NCI-H187 treated with DMSO at 0.1 percent for 48 hours (cell line): ENCODE results near the gene INPP5K.
A peak's percentile ranks its signal among the peaks of the same experiment; 100 is the strongest.
"Not testable (repeated sequence)": the region's sequence is repeated elsewhere in the genome, so short reads cannot be mapped to it uniquely, and the experiment has no call there.

Experiments used
- DNase-seq: peaks from one replicate; lab custom pipeline; 2025; lab: John Stamatoyannopoulos, UW

The INPP5K gene

DNA sequence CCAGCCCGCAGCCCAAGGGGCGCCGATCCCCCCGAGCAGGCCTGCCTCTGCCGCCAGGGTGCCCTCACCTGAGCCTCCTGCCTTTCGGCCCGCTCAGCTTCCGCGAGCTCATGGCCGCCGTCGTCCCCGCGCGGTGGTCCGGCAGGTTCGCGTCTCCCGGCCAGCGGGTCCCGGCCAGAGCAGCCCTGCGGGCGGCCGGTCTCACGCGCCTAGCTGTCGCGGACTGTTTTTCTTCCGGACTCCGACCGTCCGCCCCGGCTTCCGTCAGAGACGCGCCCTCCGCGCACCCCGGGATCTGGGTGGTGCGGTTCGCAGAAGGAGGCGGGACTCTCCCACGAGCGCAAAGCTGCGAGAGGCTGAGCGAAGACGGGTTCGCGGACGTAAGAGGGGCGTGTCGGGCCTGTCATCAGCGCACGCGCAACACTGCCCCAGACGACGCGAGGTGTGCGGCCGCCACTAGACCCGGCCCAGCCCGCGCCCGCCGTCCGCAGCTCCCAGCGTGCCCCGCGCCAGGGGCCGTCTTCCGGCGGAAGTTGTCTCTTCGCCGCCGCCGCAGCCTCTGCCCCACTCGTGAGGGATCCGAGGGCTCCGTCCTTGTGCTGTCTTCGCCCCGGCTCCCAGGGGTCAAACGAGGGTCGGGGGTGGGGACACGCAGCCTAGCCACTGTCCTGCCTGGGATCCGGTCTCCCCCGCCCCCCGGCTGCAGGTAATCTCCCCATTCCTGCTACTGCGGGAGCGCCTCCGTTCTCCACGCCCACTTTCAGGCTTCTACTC, at the start of gene INPP5K:
Gene INPP5K (minus strand): TSS at position 225 of the 774 bp plus-strand sequence. CDS start 113 bp downstream, at position 112.
- peak; percentile 44 for DNase-seq

DNA sequence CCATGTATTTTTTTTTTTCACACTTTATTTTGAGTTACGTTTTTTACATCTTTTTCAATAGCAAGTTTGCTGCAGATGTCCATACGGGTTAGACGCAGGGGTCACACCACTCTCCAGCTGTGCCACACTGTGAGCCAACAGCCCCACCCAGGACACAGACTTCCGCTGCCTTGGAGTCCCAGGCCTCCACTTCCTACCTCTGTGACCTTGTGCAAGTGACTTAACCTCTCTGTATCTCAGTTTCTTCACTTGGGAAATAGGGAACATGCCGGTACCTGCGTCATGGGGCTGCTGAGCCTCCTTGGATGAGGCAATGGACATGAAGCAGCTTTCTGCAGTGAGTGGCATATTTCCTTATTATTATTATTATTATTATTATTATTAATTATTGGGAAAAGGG, 49.5 kb upstream of the INPP5K start:
- DNase-seq, result no peak

DNA sequence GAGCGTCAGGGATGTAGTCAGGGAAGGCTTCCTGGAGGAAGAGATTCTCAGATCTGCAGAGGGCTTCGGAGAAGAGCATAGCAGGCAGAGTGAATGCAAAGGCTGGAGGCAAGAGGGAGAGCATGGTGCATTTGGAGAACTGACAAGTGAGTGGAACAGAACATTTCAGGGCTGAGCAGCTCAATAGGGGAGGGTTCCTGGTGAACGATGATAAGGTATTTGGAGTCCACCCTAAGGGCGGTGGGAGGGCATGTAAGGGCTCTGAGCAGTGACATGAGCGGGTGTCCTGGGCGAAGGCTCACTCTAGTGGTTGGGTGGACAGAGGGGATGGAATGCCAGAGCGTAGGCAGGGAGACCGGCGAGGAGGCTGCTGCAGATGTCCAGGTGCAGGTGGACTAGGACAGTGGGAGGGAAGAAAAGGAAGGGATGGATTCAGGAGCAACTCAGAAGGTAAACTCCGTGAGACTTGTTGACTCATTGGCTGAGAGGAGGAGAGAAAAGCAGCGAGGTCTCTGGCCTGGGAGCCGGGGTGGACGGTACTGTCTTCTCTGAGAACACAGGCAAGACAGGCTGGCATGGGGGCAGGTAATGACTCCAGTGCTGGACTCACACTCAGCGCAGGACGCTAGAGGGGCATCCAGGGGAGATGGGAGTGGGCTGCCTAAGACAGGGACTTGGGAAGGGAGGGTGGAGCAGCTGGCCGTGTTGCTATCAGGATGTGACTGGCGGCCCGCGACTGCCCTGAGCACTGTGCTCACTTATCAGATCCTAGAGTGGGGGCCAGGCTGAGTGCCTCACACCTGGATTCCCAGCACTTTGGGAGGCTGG, 47.6 kb upstream of the INPP5K start:
- no peak for DNase-seq

DNA sequence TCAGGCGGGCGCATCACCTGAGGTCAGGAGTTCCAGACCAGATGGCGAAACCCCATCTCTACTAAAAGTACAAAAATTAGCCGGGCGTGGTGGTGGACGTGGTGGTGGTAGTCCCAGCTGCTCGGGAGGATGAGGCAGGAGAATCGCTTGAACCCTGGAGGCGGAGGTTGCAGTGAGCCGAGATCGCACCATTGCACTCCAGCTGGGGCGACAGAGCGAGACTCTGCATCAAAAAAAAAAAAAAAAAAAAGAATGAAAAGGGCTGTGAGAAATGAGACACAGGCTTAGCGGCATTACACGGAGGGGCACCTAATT, 47.0 kb upstream of the INPP5K start:
- DNase-seq, result not testable (repeated sequence)

DNA sequence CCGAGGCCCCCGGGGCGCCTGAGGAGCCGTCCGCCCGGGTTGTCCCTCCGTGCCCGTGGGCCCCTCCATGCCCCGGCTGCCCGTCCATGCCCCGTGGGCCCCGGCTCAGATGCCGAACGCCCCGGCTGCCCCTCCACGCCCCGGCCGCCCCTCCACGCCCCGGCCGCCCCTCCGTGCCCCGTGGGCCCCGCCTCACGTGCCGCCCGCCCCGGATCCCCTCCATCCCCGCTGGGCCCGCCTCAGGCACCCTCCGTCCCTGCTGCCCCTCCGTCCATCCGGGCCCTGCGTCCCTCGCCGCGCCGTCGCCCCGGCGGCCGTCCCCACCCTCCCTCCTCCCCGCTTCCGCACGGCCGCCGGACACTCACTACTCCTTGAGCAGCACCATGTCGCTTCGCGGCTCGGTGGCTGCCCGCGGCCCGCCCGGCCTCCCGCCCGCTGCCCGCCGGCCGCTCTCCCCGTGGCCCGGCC, 45.8 kb upstream of the INPP5K start:
- DNase-seq, result no peak

DNA sequence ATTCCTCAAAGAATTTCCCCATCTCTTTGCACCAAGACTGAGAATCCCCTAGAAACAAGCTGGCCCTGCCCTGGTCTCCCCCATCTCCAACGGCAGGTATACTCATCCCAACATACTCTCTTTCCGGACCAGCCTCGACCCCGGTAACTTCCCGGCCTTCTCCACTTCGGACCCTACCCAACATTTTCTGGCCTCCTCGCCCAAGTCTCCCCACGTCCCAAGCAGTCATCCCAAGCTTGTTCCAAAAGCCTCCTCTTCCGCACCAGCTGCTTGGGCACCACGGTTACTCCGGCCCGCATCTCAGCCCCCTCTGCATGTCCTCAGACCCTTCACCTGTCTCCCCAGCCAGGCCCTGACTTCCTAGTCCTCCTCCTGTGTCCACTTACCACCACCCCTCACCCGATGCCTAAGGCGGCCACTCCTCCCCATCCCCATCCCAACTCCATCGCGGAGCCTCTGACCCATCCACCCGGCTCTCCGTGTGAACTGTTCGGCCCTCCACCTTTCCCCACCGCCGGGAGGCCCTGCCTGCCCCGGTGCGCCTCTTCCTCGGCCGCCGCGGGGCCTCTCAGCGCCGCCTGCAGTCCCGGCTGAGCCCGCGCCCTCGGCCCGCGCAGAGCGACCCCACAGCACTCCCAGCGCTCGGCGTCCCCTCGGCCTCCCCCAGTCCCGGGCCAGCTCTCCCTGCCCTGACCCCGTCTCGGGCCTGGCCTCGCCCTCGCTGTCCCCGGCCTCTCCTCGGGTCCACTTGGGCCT, 45.2 kb upstream of the INPP5K start:
- DNase-seq, result no peak

DNA sequence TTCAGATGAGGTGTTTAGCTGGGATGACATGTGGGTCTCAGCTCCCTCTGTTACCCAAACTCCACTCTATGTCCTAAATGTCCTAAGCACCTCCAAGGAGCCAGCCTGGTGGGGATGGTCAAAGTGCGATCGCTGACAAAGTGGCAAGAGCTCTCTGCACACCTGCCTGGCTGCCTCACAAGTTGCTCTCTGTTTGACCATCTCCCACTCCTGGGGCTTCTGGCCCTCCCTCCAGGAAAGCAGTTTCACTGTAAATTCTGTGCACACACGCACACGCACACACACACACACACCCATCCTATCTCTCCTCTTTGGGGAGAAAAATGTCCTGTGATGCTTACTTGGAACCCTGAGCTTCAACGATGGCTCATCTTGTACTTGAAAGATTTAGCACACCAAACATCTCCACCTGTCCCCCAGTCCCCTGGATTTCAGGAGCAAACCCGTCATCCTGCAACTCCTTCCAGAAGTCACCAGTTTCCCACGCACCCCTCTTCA, 44.5 kb upstream of the INPP5K start:
- no peak for DNase-seq

DNA sequence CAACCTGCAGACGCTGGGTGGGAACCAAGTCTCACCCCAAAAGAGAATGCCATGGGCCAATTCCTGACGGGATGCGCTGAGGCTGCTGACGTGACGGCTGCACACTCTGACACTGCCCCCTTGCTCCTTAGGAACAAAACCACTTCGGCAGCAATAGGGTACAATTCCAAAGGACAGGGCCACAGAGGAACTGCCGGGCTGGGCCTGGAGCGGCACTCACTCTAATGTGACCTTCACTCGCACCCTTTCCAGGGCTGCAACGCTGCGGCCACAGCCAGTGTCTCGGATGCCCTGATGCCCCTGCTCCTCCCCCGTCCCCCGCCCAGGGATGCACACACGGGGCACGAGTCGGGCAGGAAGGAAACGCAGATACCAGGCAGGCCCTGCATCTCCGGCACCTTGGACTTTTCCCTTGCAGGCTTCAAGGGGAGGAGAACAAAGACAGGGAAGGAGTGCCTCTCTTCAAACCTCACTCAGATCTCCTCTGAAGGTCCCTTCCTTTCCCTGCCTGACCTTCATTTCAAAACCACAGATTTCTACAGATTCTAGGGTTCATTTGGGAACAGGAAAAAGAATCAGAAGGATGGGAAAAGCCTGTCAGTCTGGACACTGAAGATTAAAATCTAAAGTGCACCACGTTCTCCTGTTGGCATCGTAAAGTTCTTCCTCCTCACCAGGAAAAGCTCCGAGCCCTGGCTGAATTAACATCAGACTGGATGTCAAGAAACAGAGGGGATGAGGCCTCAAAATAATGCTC, 43.9 kb upstream of the INPP5K start:
- DNase-seq, result no peak

DNA sequence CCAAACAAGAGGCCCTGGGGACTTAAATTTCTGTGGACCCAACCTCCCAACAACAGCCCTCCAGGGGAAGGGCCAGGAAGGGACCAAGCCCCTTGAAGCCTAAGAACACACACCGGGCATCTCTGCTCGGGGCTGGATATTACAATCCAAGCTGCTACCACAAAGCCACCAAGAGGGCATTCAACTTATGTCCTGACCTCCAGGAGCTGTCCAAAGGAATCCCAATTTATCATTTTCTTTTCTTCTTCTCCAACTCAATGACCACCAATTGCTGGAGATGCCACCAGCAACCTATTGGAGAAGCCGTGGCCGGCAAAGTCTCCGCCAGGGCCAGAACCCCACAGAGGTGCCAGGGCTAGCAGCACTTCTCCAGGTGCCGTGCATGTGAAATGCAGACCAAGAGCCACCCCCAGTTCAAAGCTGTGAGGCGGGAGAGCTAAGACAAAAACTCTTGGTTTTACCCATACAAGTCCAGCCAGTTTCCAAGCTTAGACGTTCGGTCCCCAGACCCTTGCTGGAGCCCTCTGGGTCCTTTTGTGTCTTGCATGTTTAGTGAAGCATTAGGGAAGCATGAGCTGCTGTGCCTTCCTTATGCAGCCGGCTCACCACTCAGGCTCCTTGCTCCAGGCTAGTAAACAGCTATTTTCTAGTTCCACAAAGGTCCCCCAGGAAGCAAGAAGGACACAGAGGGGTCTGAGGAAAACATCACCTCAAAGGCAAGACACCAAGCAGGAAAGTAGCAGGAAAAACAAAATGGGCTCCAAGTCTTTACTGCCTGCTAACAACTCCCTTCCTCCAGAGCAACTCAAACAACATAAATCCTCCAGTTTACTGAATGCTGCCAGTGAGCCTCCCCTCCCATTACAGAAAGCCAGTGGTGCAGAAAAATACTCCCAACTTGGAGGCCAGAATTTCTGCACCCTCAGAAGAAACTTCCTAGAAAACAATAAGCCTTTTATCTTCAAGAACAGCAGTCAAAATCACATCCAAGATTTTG, 42.9 kb upstream of the INPP5K start:
- DNase-seq, result no peak

DNA sequence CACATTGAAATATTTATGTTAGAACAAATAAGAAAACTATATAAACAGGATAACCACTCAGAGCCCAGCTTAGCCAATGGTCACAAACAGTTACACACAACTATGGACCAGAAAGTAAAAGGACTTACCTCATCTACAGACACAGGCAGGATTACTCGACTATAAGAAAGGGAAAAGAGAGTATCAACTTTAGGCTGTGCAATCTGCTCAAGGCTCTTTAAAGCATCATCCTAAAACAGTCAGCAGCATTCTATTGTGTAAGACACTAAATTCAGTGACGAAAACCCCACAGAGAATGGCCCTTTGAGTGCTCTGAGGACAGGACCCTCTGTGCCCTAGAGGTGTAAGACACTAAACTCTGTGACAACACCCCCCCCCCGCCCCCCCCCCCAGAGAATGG, 42.0 kb upstream of the INPP5K start:
- DNase-seq, result no peak

DNA sequence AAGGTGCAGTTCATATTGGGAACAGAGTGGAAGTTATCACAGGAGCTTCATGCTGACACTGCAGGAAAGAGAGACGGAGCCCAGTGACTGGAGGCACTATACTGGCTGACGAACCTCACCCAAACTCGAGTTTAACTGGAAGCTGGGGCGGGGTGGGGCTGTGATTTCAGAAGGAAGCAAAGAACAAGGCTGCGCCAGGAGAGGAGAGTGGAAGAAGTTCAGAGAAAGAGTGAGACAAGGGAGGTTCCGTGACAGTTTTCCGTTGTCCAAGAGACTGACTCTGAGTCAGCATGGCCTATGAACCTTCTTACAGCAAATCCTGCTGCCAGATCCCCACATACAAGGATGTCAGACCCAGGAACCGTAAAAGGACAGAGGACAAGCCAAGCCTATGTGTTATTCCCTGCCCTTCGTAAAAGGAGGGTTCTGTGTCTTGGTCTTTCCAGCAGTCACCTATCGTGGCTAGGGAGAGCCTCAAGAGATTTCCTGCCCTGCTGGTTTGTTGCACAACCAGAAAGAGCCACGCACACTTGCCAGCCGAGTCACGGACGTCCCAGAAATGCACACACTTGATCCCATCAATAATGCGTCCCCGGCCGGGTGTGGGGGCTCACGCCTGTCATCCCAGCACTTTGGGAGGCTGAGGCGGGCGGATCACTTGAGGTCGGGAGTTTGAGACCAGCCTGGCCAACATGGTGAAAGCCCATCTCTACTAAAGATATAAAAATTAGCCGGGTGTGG, 41.1 kb upstream of the INPP5K start:
- no peak for DNase-seq

DNA sequence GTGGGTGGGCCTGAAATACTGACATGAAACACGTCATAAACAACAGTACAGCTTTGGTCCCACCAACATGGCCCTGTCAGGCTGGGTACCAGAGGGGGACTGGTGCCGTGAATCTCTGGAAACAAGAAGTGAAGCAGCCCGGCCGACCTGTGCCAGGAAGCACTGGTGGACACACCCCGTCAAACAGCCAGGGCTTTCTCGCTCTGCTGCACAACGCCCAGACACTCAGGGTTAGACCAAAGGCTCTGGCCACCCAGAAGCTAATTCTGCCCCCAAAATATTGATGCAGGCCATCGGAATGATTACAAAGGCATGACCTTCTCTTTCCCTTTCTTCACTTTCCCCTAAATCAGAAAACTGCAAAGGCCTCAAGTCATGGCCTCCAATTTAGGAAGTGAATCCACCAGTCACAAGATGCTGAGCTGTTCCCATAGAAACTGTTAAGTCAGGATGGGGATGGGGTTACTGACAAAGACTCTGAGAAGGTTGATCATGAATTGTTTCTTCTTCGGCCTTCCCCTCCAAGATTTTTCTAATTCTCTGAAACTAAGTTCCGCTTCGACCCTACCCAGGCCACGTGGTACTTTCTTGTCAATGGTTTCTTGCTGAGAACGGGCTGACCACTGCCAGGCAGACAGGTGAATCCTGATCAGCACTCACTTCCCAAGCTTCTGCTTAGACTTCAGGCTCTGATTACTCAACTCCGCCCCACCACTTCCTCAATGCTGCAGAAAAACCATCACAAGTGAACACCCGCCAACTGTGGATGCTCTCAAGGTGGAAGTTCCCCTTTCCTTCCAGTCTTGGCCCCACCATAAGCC, 39.4 kb upstream of the INPP5K start:
- DNase-seq, result no peak

DNA sequence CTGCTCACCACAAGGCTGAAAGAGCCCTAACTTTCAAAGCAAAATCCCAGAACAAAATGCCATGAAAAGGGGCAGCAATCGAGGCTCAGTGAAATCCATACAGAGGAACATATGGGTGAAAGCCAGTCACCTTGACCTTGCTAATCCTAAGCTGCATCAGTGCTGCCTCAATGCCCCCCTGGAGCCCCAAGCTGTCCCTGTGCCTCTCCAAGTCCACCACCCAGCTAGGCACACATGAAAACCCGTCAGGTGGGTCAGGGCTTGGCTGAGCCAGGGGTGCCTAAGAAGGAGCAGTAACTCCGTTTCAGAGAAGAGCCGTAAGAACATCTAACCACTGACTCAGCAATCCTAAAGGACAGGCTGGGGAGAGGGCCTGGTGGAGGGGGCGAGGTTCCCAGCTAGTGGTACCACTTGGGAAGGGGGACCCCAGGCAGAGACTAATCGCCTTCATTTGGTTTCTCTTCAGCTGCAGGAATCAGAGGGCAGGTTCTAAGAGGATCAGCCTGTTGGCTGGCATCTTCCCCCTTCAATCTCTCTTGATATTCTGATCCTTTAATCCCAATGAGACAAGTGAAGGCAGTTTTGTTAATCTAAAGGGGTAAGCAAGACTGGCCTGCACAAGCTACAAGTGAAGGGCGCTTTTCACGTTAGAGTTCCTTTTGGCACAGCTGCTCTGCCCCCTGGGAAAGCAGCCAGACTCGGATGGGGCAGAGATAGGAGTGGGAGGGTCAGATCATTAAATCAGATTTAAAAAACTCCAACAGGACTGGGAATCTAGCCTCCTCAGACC, 38.5 kb upstream of the INPP5K start:
- DNase-seq, result no peak

DNA sequence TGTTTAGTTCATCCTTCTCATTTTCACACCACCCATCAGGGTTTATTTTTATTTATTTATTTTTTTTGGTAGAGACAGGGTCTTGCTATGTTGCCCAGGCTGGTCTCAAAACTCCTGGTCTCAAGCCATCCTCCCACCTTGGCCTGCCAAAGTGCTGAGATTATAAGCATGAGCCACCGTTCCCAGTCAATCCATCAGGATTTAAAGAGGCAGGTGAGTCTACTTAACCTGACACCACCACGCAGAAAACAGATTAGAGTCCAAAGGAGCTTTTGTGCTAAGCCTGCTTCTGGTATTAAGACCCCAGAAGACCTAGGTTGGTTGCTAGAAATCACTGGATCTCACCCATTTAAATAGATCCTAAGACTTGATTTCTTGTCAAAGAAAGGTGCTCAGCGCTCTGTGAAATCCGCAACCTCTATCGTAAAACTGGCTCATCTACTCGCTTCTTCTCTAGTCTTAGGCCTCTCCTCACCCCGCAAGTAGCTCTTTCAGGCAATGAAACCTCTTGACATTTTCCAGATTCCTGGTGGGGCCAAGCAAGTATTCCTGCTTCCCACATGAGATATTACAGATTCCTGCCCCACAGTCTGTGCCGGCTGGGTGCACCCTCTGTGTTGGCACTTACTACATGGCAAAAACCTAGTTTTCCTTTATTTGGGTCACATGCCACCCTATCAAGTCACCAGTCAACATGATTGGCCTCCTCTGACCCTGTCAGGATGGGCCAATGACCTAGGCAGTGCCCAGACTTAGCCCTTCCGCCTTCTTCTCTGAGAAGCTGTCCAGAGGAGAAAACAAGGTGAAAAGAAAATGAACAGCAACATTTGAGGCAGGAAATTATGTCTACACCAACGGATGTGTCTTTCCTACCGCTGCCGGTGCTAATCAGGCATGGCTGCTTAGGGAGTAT, 37.2 kb upstream of the INPP5K start:
- DNase-seq, result no peak

DNA sequence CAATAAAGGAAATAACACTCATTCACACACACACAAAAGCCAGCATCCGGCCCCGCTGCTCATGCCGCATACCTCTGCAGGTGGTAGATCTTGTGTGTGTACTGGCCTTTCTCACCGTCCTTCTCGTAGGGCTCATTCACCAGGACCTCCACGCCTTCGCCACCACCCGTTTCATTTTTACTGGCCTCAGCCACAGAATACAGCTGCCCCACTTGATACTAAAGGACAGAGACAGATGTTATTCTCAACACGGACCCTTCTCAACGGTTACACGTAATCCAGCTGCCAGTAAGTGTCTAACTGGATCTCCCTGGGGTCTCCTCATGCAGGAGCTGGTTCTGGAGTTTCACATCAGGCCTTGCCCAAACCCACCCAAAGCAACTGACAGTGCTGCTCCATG, 36.5 kb upstream of the INPP5K start:
- DNase-seq, result no peak

DNA sequence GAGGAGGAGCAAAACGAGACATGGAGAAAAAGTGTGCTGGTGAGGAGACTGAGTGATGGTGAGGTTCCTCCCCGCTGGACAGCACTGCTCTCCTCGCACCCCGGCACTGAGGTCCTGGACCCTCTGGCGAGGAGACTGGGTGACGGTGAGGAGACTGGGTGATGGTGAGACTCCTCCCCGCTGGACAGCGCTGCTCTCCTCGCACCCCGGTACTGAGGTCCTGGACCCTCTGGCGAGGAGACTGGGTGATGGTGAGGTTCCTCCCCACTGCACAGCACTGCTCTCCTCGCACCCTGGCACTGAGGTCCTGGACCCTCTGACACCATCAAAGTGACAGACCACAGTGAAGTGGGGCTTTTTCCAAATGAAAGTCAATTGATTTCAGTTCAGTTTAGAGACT, 35.3 kb upstream of the INPP5K start:
- no peak for DNase-seq

DNA sequence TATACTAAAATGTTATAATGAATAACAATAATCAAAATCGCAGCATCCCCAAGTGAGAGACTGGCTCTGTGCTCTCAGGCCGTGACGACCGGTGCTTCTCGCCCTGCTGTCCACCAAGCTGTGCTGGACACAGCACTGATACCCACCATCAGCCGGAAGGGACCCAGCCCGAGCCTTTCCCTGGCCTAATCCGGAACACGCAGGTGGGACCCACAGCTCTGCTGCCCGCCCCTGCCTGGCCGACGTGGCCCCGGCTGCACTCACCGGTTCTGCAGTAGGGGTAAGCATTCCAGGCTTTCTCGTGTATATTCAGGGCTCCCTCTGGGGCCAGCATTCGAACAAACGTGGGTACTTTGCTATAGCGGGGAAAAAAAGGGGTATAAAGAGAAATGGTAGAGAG, 31.6 kb upstream of the INPP5K start:
- no peak for DNase-seq
